CD4-positive, alpha-beta T cell treated with Interleukin-4 for 1 hour (primary cell): ENCODE measurements around the gene S1PR2.

ENCODE experiments used
- DNase-seq, 2 donors: peaks; one replicate each; pipeline ENCODE4 v3.0.0-alpha.2; 2020 to 2022

S1PR2 gene

GRCh38 chr19:10230861-10231611 is at the start of gene S1PR2:
TSS of gene S1PR2 (minus strand) at chr19:10231331. CDS start at chr19:10224905, 6,426 bp downstream.
- peak; percentile 87 for DNase-seq

DNA sequence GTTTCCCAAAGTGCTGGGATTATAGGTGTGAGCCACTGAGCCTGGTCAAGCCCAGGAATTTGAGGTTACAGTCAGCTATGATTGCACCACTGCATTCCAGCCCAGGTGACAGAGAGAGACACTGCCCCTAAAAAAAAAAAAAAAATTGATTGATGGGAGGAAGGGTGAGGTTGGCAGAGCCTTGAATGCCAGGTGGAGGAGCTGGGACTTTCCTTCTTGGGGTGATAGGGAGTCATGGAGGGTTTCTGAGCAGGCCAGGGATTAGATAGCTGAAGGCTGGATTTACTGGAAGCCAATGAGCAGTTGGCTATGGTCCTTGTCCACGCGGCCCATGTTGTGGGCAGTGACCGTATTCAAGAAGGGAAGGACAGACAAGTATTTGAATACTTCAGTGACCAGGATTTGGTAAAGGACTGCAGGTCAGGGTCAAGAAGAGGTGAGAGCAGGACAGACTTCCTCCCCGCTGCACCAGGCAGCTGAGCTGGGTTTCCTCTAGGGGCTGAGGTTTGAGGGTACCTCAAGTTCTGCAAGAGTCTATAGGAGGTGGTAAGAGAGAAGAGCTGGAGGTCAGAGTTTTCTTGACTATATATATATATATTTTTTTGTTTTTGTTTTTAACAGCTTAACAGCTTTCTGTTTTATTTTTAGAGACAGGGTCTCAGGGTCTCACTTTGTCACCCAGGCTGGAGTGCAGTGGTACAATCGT is 48.8 kb upstream of the S1PR2 start:
- no peak for DNase-seq

GRCh38 chr19:10278935-10279334 is 47.8 kb upstream of the S1PR2 start:
- no peak for DNase-seq

GRCh38 chr19:10277795-10278589 is 46.9 kb upstream of the S1PR2 start:
- no peak for DNase-seq

DNA sequence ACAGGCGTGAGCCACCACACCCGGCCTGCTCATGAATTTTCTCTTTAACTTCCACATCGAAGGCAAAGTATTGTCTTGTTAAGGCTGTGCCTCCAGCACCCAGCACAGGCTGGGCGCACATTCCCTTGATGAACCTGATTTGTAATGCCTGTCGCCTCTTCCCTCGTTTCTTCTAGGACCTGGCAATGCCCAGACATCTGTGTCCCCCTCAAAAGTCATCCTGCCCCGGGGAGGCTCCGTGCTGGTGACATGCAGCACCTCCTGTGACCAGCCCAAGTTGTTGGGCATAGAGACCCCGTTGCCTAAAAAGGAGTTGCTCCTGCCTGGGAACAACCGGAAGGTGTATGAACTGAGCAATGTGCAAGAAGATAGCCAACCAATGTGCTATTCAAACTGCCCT is 43.5 kb upstream of the S1PR2 start:
- no peak for DNase-seq

DNA sequence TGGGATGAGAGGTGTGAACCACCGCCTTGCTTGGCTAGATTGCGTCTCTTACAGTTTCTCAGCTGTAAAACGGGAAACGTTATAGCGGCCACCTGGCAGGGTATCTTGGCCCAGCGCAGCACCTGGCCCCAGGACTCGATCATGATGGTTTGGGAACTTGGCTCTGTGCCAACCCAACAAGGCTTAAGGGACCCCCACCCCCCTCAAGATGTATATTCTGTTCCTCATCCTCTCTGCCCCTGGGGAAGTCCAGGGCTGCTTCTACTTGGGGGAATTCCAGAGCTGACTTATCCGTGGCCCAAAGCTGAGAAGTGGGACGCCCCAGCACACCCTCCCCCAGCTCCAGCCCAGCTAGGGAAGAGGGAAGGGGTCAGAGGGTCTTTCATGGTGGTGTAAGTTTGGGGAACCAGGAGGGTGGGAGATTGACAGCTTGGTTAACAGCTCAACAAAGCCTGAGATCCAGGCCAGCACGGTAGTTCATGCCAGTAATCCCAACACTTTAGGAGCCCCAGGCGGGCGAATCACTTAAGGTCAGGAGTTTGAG is 40.5 kb upstream of the S1PR2 start:
- peak; percentile 75 to 82 for DNase-seq

DNA sequence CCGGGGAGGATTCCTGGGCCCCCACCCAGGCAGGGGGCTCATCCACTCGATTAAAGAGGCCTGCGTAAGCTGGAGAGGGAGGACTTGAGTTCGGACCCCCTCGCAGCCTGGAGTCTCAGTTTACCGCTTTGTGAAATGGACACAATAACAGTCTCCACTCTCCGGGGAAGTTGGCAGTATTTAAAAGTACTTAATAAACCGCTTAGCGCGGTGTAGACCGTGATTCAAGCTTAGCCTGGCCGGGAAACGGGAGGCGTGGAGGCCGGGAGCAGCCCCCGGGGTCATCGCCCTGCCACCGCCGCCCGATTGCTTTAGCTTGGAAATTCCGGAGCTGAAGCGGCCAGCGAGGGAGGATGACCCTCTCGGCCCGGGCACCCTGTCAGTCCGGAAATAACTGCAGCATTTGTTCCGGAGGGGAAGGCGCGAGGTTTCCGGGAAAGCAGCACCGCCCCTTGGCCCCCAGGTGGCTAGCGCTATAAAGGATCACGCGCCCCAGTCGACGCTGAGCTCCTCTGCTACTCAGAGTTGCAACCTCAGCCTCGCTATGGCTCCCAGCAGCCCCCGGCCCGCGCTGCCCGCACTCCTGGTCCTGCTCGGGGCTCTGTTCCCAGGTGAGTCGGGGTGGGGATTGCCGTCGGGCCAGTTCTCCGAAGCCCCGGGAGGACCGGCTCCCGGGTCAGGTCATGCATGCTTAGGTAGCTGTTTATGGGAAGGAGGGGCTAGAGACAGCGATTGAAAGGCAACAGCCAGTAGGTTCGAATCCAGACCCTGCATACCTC is 39.7 kb upstream of the S1PR2 start, which contains the start of gene ICAM1:
ICAM1 (plus strand) TSS at position 505 of the 779 bp plus-strand sequence; CDS start at position 545, 40 bp downstream.
- peak; percentile 87 to 91 for DNase-seq

DNA sequence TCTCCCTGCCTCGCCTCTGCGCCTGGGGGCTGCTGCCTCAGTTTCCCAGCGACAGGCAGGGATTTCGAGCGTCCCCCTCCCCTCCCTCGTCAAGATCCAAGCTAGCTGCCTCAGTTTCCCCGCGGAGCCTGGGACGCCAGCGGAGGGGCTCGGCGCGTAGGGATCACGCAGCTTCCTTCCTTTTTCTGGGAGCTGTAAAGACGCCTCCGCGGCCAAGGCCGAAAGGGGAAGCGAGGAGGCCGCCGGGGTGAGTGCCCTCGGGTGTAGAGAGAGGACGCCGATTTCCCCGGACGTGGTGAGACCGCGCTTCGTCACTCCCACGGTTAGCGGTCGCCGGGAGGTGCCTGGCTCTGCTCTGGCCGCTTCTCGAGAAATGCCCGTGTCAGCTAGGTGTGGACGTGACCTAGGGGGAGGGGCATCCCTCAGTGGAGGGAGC is 39.1 kb upstream of the S1PR2 start:
- DNase-seq, result peak; percentile 90 to 94

- DNase-seq, result peak; percentile 91
These were observed 38.4 kb upstream of the S1PR2 start for GRCh38 chr19:10269333-10270179.

GRCh38 chr19:10268071-10268470 is 36.9 kb upstream of the S1PR2 start:
- DNase-seq, result no peak

- no peak for DNase-seq
These were observed 35.6 kb upstream of the S1PR2 start for GRCh38 chr19:10266706-10267105.

DNA sequence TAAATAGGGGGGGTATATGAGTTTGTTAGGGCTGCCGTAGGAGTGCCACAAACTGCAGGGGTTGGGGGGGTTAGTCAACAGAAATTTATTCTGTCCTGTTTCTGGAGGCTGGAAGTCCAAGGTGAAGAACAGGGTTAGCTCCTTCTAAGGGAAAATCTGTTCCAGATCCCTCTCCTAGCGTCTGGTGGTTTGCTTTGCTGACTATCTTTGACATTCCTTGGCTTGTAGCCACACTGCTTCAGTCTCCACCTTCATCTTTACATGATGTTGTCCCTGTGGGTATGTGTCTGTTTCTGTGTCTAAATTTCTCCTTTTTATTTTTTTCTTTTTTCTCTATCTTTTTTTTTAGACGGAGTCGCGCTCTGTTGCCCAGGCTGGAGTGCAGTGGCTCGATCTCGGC is 31.6 kb upstream of the S1PR2 start:
- no peak for DNase-seq

GRCh38 chr19:10260141-10260584 is 29.0 kb upstream of the S1PR2 start:
- DNase-seq, result no peak

- DNase-seq, result peak; percentile 92
These were observed 28.2 kb upstream of the S1PR2 start for GRCh38 chr19:10259162-10259905.

DNA sequence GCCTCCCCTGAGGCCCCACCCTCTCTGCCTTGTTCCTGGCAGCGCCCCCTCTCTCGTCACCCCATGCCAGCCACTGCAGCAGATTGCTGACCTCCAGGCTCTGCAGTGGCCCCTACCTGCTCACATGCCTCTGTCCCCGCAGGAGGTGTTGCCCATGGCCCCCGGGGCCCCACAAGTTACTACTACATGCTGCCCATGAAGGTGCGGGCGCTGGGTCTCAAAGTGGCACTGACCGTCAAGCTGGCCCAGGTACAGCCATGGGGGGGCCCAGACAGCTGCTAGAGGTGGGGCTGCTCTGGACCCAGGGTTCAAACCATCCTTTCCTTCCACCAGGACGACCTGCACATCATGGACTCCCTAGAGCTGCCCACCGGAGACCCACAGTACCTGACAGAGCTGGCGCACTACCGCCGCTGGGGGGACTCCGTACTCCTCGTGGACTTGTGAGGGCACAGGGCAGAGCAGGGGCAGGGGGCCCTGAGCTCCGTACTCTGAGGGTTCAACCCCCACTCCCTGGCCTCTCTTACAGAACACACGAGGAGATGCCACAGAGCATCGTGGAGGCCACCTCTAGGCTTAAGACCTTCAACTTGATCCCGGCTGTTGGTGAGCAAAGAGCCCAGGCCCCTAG is 27.1 kb upstream of the S1PR2 start:
- DNase-seq, result no peak

DNA sequence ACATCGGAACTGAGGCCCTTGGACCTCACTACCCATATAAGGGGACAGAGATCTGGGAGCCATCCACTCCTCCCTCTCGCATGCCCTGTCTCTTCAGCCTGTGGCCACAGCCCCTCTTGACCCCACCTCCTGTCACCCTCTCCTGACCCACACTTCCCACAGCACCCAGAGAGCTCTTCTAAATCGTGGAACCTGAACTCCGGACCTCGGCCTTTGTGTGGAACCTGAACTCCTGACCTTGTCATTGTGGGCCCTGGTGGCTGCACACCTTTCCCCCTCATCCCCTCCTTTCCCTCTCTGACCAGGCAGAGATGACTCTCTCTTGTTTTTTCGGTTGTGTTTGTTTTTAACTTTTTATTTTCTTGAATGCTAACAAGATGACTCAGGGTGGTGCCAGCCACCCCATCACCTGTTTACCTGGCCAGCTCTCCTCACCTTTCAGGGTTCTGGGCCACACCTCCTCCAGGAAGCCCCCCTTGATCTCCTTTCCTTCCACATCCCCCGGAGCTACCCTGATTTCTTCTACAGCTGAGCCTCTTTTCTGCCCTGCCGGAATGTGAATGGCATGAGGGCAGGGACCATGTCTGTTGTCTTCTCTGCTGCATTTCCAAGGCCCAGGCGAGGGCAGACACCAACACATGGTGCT is 26.0 kb upstream of the S1PR2 start:
- DNase-seq, result no peak

DNA sequence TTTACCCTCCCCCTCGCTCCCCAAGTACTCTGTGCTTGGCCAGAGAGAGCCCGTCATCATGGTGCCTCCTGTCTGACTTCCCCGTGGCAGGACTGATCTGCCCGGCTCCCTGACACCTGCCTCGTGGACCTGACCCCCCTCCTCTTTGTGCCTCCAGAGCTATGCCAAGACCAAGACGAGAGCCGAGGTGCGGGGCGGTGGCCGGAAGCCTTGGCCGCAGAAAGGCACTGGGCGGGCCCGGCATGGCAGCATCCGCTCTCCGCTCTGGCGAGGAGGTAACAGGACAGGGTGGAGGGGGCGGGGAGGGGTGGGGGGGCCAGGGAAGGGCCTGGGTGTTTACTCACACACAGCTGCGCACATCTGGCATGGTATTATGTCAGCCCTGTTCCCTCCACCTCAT is 25.4 kb upstream of the S1PR2 start:
- no peak for DNase-seq

DNA sequence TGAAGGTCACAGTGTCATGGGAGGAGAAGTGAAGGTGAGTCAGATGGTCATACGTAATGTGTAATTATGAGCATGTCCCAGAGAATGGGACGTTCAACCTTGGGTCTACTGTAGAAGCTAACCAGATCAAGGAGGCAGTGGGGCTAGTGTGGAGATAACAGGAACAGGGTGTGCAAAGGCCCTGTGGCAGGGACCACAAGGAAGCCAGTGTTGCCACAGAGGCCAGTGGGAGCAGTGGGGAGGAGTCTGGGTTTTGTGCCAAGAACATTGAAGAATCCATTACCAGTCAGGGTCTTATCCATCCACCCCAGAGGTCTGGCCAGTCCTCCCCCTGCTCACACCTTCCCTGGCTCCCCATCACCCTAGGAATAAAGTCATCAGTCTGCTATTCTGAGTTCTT is 24.2 kb upstream of the S1PR2 start:
- no peak for DNase-seq

DNA sequence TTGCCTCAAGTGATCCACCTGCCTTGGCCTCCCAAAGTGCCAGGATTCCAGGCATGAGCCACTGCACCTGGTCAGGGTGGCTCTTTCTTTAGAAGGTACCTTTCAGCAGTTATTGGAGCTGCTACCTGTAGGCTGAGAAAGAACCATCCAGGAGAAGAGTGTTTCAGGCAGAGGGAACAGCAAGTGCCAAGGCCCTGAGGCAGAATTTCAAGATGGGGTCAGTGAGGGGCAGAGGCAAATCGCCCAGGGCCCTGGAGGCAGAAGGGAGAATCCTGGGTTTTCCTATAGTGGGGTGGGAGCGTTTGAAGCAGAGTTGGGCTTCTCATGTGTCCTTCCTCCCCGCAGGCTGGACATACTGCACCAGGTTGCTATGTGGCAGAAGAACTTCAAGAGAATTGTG is 23.1 kb upstream of the S1PR2 start:
- DNase-seq, result no peak
